ENCODE data around the gene CD38.

DNA sequence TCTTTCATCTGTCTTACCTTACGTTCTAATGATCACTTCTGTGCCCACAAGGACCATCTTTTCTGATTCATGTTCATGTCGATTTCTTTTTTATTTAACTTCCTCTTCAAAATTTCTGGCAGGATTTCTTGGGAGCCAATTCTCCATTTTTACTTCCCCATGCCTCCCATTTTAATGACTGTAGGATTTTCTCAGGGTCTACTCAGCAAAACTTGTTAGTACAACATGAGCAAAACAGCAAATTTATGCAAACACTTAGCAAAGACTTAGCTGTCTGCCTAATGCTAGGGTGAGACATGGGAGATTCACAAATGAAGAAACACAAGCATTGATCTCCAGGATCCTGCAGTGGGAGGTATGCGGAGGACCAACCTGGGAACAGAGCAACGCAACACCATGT is 5.5 kb downstream of the CD38 start:
- TF ChIP-seq, protein P1, sequence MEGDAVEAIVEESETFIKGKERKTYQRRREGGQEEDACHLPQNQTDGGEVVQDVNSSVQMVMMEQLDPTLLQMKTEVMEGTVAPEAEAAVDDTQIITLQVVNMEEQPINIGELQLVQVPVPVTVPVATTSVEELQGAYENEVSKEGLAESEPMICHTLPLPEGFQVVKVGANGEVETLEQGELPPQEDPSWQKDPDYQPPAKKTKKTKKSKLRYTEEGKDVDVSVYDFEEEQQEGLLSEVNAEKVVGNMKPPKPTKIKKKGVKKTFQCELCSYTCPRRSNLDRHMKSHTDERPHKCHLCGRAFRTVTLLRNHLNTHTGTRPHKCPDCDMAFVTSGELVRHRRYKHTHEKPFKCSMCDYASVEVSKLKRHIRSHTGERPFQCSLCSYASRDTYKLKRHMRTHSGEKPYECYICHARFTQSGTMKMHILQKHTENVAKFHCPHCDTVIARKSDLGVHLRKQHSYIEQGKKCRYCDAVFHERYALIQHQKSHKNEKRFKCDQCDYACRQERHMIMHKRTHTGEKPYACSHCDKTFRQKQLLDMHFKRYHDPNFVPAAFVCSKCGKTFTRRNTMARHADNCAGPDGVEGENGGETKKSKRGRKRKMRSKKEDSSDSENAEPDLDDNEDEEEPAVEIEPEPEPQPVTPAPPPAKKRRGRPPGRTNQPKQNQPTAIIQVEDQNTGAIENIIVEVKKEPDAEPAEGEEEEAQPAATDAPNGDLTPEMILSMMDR (IDR thresholded peaks at IDR 0.05), result no peak
- no peak for TF ChIP-seq POLR2A (IDR thresholded peaks at IDR 0.05)
- no peak for TF ChIP-seq POLR2AphosphoS5 (IDR thresholded peaks at IDR 0.05)
- no peak for TF ChIP-seq EP300 (IDR thresholded peaks at IDR 0.05)

Measured in sigmoid colon (tissue), 4 donors.